A549 (cell line): ENCODE measurements around the gene CEACAM16. TPM values are rescaled to one million over a fixed set of nuclear protein-coding genes. Genes with fewer than 3 reads are reported as not detected.

Source experiments
- ATAC-seq, 2 experiments: fragments of 200-7000 bp in 1 of 2; fragments of >200 bp in 1 of 2; cut with Nextera tagmentation in 1 of 2; cut with Tn5 transposase in 1 of 2; 3 replicates each; pipeline versions ENCODE4 v1.8.0 to v1.9.1; 2018 to 2020; ENCODE audit warnings: mild to moderate bottlenecking in 1 of 2, moderate library complexity in 1 of 2
- CTCF ChIA-PET: fragments of 300-600 bp; sonication (Branson Sonifier 250); formaldehyde crosslinking; extraction: SDS; loops from one replicate; lab custom pipeline; 2021; ENCODE audit warnings: antibody characterized with exemption, inconsistent platforms; lab: Yijun Ruan, JAX
- POLR2A ChIA-PET: fragments of 350-600 bp; formaldehyde crosslinking; extraction: SDS; loops from one replicate; lab custom pipeline; 2021; ENCODE audit warnings: antibody characterized with exemption, inconsistent platforms; lab: Yijun Ruan, JAX
- DNase-seq, 2 experiments: peaks; one replicate each; pipeline versions ENCODE4 v3.0.0 to v3.0.0-alpha.2; 2011 to 2016; ENCODE audit warnings: low read depth in 1 of 2, low spot score in 1 of 2
- FAIRE-seq: peaks from 2 replicates; lab custom pipeline; 2011; peaks lifted over from hg19 to GRCh38; lab: Jason Lieb, UNC
- H3K27ac ChIP-seq, 2 experiments: fragments of >200 bp; sonication (Bioruptor Twin); formaldehyde crosslinking; 3 replicates each; pipeline ENCODE4 v1.5.1; 2016 to 2017
- H3K4me1 ChIP-seq: fragments of >200 bp; sonication (Bioruptor Twin); formaldehyde crosslinking; 3 replicates; pipeline ENCODE4 v1.6.1; 2016
- H3K4me2 ChIP-seq: fragments of >200 bp; sonication (Bioruptor Twin); formaldehyde crosslinking; 3 replicates; pipeline ENCODE4 v1.6.1; 2016
- H3K4me3 ChIP-seq: fragments of >200 bp; sonication (Bioruptor Twin); formaldehyde crosslinking; 3 replicates; pipeline ENCODE4 v1.5.1; 2016
- H3K9me3 ChIP-seq: fragments of >200 bp; sonication (Bioruptor Twin); formaldehyde crosslinking; 3 replicates; pipeline ENCODE4 v1.6.1; 2016
- BHLHE40 ChIP-seq: IDR thresholded peaks from 2 replicates; pipeline ENCODE4 v1.6.1; 2012; ENCODE audit warnings: low read depth, low read length, inconsistent platforms
- CEBPB ChIP-seq, 2 experiments: fragments of >200 bp in 1 of 2; sonication (Bioruptor Twin) in 1 of 2; formaldehyde crosslinking in 1 of 2; IDR thresholded peaks; 2 replicates each; pipeline ENCODE4 v1.6.1; 2012 to 2016
- CHD2 ChIP-seq: fragments of 150-350 bp; IDR thresholded peaks from 2 replicates; pipeline ENCODE4 v1.6.1; 2014; ENCODE audit warnings: low read length; ENCODE audit not compliant: partially characterized antibody
- CHD4 ChIP-seq: fragments of 200-600 bp; sonication (generic); IDR thresholded peaks from 2 replicates; pipeline ENCODE4 v1.6.1; 2016; ENCODE audit warnings: antibody characterized with exemption, mild to moderate bottlenecking, borderline replicate concordance
- CTCF ChIP-seq: fragments of >200 bp; sonication (Bioruptor Twin); formaldehyde crosslinking; IDR thresholded peaks from 3 replicates; pipeline ENCODE4 v1.5.1; 2016
- EHF ChIP-seq: fragments of 250-450 bp; sonication (Bioruptor Pico); IDR thresholded peaks from 2 replicates; pipeline ENCODE4 v1.5.0; 2020; ENCODE audit warnings: mild to moderate bottlenecking
- EP300 ChIP-seq, 2 experiments: fragments of >200 bp; sonication (Bioruptor Twin); formaldehyde crosslinking; IDR thresholded peaks; 2 replicates in 1 of 2; 3 replicates in 1 of 2; pipeline ENCODE4 v1.6.1; 2016 to 2017
- ESRRA ChIP-seq: fragments of 150-350 bp; IDR thresholded peaks from 2 replicates; pipeline ENCODE4 v1.6.1; 2014; ENCODE audit warnings: mild to moderate bottlenecking, low read length, borderline replicate concordance
- FOSB ChIP-seq: fragments of 250-450 bp; sonication (Bioruptor Pico); IDR thresholded peaks from 2 replicates; pipeline ENCODE4 v1.5.0; 2020; ENCODE audit warnings: mild to moderate bottlenecking, moderate library complexity
- FOSL2 ChIP-seq, 2 experiments: fragments of 450-650 bp in 1 of 2; fragments of >200 bp in 1 of 2; sonication (Bioruptor Twin) in 1 of 2; formaldehyde crosslinking; IDR thresholded peaks; 2 replicates each; pipeline versions ENCODE4 v1.5.0 to v1.6.1; 2016 to 2020; ENCODE audit warnings: mild to moderate bottlenecking in 1 of 2, moderate library complexity in 1 of 2
- GATA3 ChIP-seq: IDR thresholded peaks from 2 replicates; pipeline ENCODE4 v1.6.1; 2012; ENCODE audit warnings: borderline replicate concordance
- HDAC2 ChIP-seq: fragments of 200-600 bp; sonication (generic); IDR thresholded peaks from 2 replicates; pipeline ENCODE4 v1.6.1; 2016
- HES2 ChIP-seq: fragments of >200 bp; sonication (Bioruptor Twin); formaldehyde crosslinking; IDR thresholded peaks from 2 replicates; pipeline ENCODE4 v1.6.1; 2016
- HEYL ChIP-seq: fragments of 250-450 bp; sonication (Bioruptor Pico); IDR thresholded peaks from 2 replicates; pipeline ENCODE4 v1.8.0; 2021; ENCODE audit warnings: mild to moderate bottlenecking, moderate library complexity
- HOXA7 ChIP-seq: fragments of 250-450 bp; sonication (Bioruptor Pico); IDR thresholded peaks from 2 replicates; pipeline ENCODE4 v1.5.0; 2020; ENCODE audit warnings: mild to moderate bottlenecking, moderate library complexity
- HOXB13 ChIP-seq: fragments of 250-450 bp; sonication (Bioruptor Pico); IDR thresholded peaks from 2 replicates; pipeline ENCODE4 v1.5.0; 2020; ENCODE audit warnings: low read depth, mild to moderate bottlenecking, moderate library complexity
- HOXB5 ChIP-seq: fragments of 250-450 bp; sonication (Bioruptor Pico); IDR thresholded peaks from 2 replicates; pipeline ENCODE4 v1.5.0; 2020; ENCODE audit warnings: mild to moderate bottlenecking, moderate library complexity
- JUN ChIP-seq, 2 experiments: fragments of >200 bp; sonication (Bioruptor Twin); formaldehyde crosslinking; IDR thresholded peaks; 2 replicates in 1 of 2; 3 replicates in 1 of 2; pipeline ENCODE4 v1.6.1; 2016 to 2017
- JUNB ChIP-seq: fragments of >200 bp; sonication (Bioruptor Twin); formaldehyde crosslinking; IDR thresholded peaks from 2 replicates; pipeline ENCODE4 v1.6.1; 2016
- MAX ChIP-seq: IDR thresholded peaks from 2 replicates; pipeline ENCODE4 v1.6.1; 2012
- MYC ChIP-seq: IDR thresholded peaks from 2 replicates; pipeline ENCODE4 v1.6.1; 2012; ENCODE audit warnings: mild to moderate bottlenecking, inconsistent platforms, low read length, improper control_type of control experiment, borderline replicate concordance
- NFE2L2 ChIP-seq: fragments of 150-350 bp; conservative IDR thresholded peaks from 2 replicates; pipeline ENCODE4 v1.6.1; 2014; ENCODE audit warnings: low read length
- NPAS2 ChIP-seq: fragments of 250-450 bp; sonication (Bioruptor Pico); IDR thresholded peaks from 2 replicates; pipeline ENCODE4 v1.8.0; 2022; ENCODE audit warnings: mild to moderate bottlenecking, moderate library complexity, borderline replicate concordance
- POLR2A ChIP-seq: IDR thresholded peaks from 2 replicates; pipeline ENCODE4 v1.6.1; 2012; ENCODE audit warnings: mild to moderate bottlenecking, low read length
- POLR2AphosphoS2 ChIP-seq: conservative IDR thresholded peaks from 2 replicates; pipeline ENCODE4 v1.6.1; 2012; ENCODE audit warnings: low read length, improper control_type of control experiment, inconsistent platforms
- RAD21 ChIP-seq, 2 experiments: fragments of >200 bp in 1 of 2; sonication (Bioruptor Twin) in 1 of 2; formaldehyde crosslinking in 1 of 2; IDR thresholded peaks in 1 of 2; conservative IDR thresholded peaks in 1 of 2; 2 replicates in 1 of 2; 3 replicates in 1 of 2; pipeline ENCODE4 v1.6.1; 2012 to 2018; ENCODE audit warnings: inconsistent platforms in 1 of 2
- RCOR1 ChIP-seq: fragments of 150-350 bp; IDR thresholded peaks from 2 replicates; pipeline ENCODE4 v1.6.1; 2014; ENCODE audit warnings: antibody characterized with exemption, low read length, low read depth
- RNF2 ChIP-seq: fragments of 200-600 bp; sonication (generic); IDR thresholded peaks from 2 replicates; pipeline ENCODE4 v1.6.1; 2016; ENCODE audit warnings: low read depth, mild to moderate bottlenecking, antibody characterized with exemption, moderate library complexity, borderline replicate concordance
- USF2 ChIP-seq: fragments of 450-650 bp; IDR thresholded peaks from 2 replicates; pipeline ENCODE4 v1.6.1; 2014; ENCODE audit warnings: antibody characterized with exemption
- ZC3H11A ChIP-seq: fragments of 450-650 bp; IDR thresholded peaks from 2 replicates; pipeline ENCODE4 v1.6.1; 2014; ENCODE audit warnings: antibody characterized with exemption, mild to moderate bottlenecking
- ZNF302 ChIP-seq: fragments of 250-450 bp; sonication (Bioruptor Pico); IDR thresholded peaks from 2 replicates; pipeline ENCODE4 v1.9.0; 2021; ENCODE audit warnings: inconsistent platforms, mild to moderate bottlenecking, moderate library complexity
- ZSCAN20 ChIP-seq: fragments of 250-450 bp; sonication (Bioruptor Pico); IDR thresholded peaks from 2 replicates; pipeline ENCODE4 v1.8.0; 2022; ENCODE audit warnings: mild to moderate bottlenecking, moderate library complexity
- WGBS: methylation state at CpG from one replicate; pipeline ENCODE4 v1.1.6; 2017; ENCODE audit errors: missing lambda C conversion rate; 5-methylcytosine and 5-hydroxymethylcytosine counted together
- polyA plus RNA-seq, 4 experiments: library from polyadenylated mRNA; depleted of rRNA in 3 of 4; stranded (reverse); fragments of >200 nt; fragmentation: RNase III in 1 of 4; extraction: RNeasy Plus Mini Kit Qiagen cat#74134 plus additional on column Dnase treatment in 1 of 4; gene quantifications; 2 replicates in 3 of 4; 3 replicates in 1 of 4; pipeline ENCODE4 v1.2.3, GENCODE V29; 2011 to 2017

The CEACAM16 gene
- polyA plus RNA-seq, 2 of the 4 experiments (the other 2 are of a cell fraction) = not detected

- TF ChIP-seq CTCF (peak; percentile 99), POLR2A (peak; percentile 40; the same call in 1 of the 2 replicates), CHD4 (no peak), GATA3 (no peak; the same call in 1 of the 2 replicates), NFE2L2 (no peak), FOSL2 (IDR thresholded peaks at IDR 0.05) (no peak), FOSL2 (CRISPR knock-in tag; IDR thresholded peaks at IDR 0.05) (no peak; the same call in 1 of the 2 replicates), HOXA7 (CRISPR knock-in tag) (no peak), HEYL (CRISPR knock-in tag) (no peak), HOXB13 (no peak; the same call in 1 of the 2 replicates), JUN (IDR thresholded peaks at IDR 0.05) (no peak; a peak in 4 of 5 replicates)
These were observed 25.0 kb downstream of the CEACAM16 start (continued) for GRCh38 chr19:44723952-44724319.

- no peak for FAIRE-seq
- CTCF ChIA-PET = interaction anchor here (0.6 to 42.5 kb wide), 15 partner anchors 9 to 155 kb away, joined by 3 to 1899 read pairs (median 43); partner anchors contain the start of genes BCAM, BCL3, CBLC and CEACAM16
- peak overlapping the region; percentile 38 for H3K4me3 ChIP-seq
These were observed 26.3 kb downstream of the CEACAM16 start for GRCh38 chr19:44725251-44725650.

GRCh38 chr19:44725684-44726083 is 26.7 kb downstream of the CEACAM16 start:
- H3K9me3 ChIP-seq = no peaks in the 10 kb centered on the region
- ATAC-seq (no peak), FAIRE-seq (no peak), DNase-seq (peak in 1 of 2 experiments; percentile 22)
- CTCF ChIA-PET = interaction anchor here (0.6 to 42.5 kb wide), 13 partner anchors 8 to 155 kb away, joined by 3 to 1899 read pairs (median 45); partner anchors contain the start of genes BCAM, BCL3, CBLC and CEACAM16
- H3K4me3 ChIP-seq = peak overlapping the region; percentile 38
- peaks cover 71% of the 10 kb centered on the region for H3K4me1 ChIP-seq
- POLR2A ChIA-PET = interaction anchor here (0.6 to 3.7 kb wide), 12 partner anchors 11 to 45 kb away, joined by 4 to 53 read pairs (median 21); partner anchors contain the start of gene BCL3
- WGBS = 57% methylated on average over 5 of the region's 5 CpGs
- peak overlapping the region; percentile 97 for H3K27ac ChIP-seq
- peak overlapping the region; percentile 89 for H3K4me2 ChIP-seq
- TF ChIP-seq USF2 (no peak), EHF (CRISPR knock-in tag) (0 out of 2 replicates have a peak, but pooled peaks have one; percentile 39), CHD4 (no peak), HDAC2 (no peak), EP300 (IDR thresholded peaks at IDR 0.05) (no peak), ZNF302 (CRISPR knock-in tag) (no peak), POLR2AphosphoS2 (no peak), CHD2 (no peak), ZC3H11A (no peak), RCOR1 (no peak), HOXB13 (peak; percentile 89), NPAS2 (CRISPR knock-in tag) (no peak), CTCF (no peak), HOXB5 (no peak), FOSB (0 out of 2 replicates have a peak, but pooled peaks have one; percentile 73), NFE2L2 (no peak)

More at GRCh38 chr19:44725251-44725650, 26.3 kb downstream of the CEACAM16 start:
- DNase-seq (peak; percentile 80 to 91), ATAC-seq (peak; percentile 73 to 77)
- peak overlapping the region; percentile 89 for H3K4me2 ChIP-seq
- no peaks in the 10 kb centered on the region for H3K9me3 ChIP-seq
- peaks cover 75% of the 10 kb centered on the region for H3K4me1 ChIP-seq
- TF ChIP-seq MYC = 0 out of 2 replicates have a peak, but pooled peaks have one; percentile 20
- peak; percentile 50; the same call in 1 of the 2 replicates for TF ChIP-seq HOXB5
- TF ChIP-seq ESRRA = peak; percentile 82
- TF ChIP-seq JUN (IDR thresholded peaks at IDR 0.05) = peak in 1 of 2 experiments; percentile 27; a peak in 2 of 5 replicates
- TF ChIP-seq EP300 (IDR thresholded peaks at IDR 0.05) = peak; percentile 38 to 63; a peak in 3 of 5 replicates
- TF ChIP-seq BHLHE40 = no peak
- TF ChIP-seq ZSCAN20 = no peak
- TF ChIP-seq RNF2 = no peak
- peak; percentile 79 for TF ChIP-seq GATA3
- no peak for TF ChIP-seq JUNB
- TF ChIP-seq EHF (CRISPR knock-in tag) = peak; percentile 87
- TF ChIP-seq CHD4 = no peak
- TF ChIP-seq HDAC2 = no peak
- TF ChIP-seq CEBPB (IDR thresholded peaks at IDR 0.05) = 0 out of 4 replicates have a peak, but pooled peaks of 1 of the 2 experiments have one; percentile 34
- TF ChIP-seq RAD21 (conservative IDR thresholded peaks at IDR 0.05 in 1 of 2, IDR thresholded peaks at IDR 0.05 in 1 of 2) = peak; percentile 31 to 37; a peak in 1 of 5 replicates
- no peak for TF ChIP-seq HOXB13
- peak; percentile 35 for TF ChIP-seq MAX
- no peak for TF ChIP-seq HES2
- WGBS = 3% methylated on average over 14 of the region's 18 CpGs
- POLR2A ChIA-PET = interaction anchor here (0.6 to 3.7 kb wide), 13 partner anchors 11 to 59 kb away, joined by 4 to 53 read pairs (median 20); partner anchors contain the start of gene BCL3
- peak overlapping the region; percentile 97 for H3K27ac ChIP-seq
